Placental pericyte (primary cell): ENCODE measurements around the gene BPNT1. TPM values are rescaled to one million over a fixed set of nuclear protein-coding genes. Genes with fewer than 3 reads are reported as not detected.

ENCODE experiments used
- small RNA-seq: library from RNA; depleted of rRNA; stranded (forward); fragments of <200 nt; gene quantifications from one replicate; pipeline ENCODE3, GENCODE V24; 2012; ENCODE audit warnings: low replicate concordance
- total RNA-seq: library from RNA; depleted of rRNA; stranded (reverse); fragments of >200 nt; gene quantifications from 2 replicates; pipeline ENCODE4 v1.2.3, GENCODE V29; 2012

BPNT1 gene
- 19.5 and 31.5 TPM in 2 replicates for total RNA-seq

DNA sequence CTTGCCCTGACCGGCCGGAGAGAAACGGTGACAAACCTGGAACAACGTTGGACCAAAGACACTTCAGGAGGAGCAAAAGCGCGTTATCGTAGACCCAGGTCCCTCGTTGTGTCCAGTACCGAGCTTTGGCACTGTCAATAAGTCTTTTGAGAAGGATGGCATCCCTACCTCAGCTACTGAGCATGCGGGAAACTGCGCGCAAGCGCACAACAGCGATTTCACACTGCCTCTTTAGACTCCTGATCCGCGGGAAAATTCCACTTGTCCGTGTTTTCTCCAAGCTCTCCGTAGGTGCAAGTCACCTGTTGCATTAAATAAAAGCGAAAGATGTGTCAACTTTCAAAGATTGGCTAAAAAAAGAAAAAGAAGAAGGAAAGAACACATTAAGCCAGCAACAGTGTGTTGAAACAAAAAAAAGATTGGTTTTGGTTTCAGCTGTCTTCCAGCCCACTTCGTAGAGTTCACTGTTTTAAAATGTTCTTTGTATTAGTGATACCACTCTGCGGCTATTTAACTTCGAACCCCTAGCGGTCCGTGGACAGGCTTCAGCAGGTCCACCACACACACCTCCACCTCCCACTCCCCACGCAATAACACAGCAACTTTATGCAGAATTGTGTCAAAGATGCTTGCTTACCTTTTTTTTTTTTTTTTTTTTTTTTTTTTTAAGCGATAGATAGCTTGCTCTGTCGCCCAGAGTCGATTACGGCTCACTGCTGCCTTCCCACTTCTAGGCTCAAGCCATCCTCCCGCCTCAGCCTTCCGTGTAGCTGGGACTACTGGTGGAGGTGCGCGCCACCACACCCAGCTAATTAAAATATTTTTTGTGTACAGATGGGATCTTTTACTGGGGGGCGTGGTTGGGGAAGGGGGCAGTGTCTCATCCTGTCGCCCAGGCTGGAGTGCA lies at the start of gene BPNT1:
Gene BPNT1, minus strand, starts transcription at position 139 of the 907 bp plus-strand sequence. CDS start 9,942 bp downstream, outside the sequence.

GRCh38 chr1:220094016-220094911 lies 4.7 kb upstream of the BPNT1 start, which contains the start of gene IARS2:
Gene IARS2 (plus strand): TSS chr1:220094132. CDS start chr1:220094217, 85 bp downstream.

DNA sequence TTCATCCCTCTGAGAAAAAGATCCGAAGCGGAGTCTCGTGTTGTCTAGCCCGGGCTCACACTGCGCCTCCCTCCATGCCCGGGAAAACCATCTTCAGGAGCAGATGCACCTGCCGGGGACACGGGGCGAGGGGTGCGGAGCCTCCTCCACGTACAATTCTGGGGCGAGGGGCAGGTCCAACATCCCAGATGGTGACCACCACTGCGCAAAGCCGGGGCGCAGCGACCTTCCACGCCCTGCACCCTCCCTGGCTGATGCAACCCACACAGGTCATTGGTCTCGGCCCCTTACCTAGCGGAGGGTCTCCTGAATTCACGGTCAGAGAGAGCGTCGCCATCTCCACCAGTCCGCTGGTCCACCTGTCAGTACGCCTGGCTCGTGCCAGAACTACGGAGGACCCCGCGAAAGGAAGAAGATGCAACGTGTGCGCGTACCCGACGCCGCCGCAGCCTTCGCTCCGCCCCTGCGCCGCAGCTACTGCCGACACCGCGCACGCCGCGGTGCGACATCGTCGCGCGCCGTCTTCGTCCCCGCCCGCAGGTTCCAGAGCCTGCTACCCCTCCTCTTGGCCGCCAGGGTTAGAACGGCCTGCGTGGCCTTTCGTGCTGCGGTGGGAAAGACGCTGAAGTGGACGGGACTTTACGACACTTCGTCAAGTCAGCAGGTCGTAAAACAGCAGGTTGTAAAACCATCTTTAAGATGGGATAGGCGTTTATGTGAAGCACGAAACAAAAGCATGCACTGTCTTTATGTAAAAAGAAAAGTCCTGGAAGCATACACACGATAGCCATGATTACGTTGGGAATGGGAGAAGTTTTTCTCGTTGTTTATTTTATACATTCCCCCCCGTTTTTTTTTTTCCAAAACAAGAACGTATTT lies 43.3 kb downstream of the BPNT1 start, which contains the start of gene EPRS1:
Gene EPRS1, minus strand, starts transcription at position 454 of the 879 bp plus-strand sequence. Its CDS starts 117 bp downstream, at position 337.

Small RNA genes lying within 50 kb of the gene (small RNA-seq; reads per million reads assigned to genes)
- gene MIR194-1 (0.29 reads per million), gene MIR215 (2.1 reads per million, percentile 69 among the genes with 10 or more reads in this experiment)

Other genes starting within 250 kb of the BPNT1 start
- not detected in 2 replicates for gene SLC30A10, start 161.2 kb downstream of the BPNT1 start, total RNA-seq
- 164 and 176 TPM in 2 replicates for gene EPRS1, start 43.3 kb downstream of the BPNT1 start, total RNA-seq
- gene IARS2, start 4.3 kb upstream of the BPNT1 start, total RNA-seq = 62.4 and 76.9 TPM in 2 replicates
- gene RAB3GAP2, start 182.7 kb upstream of the BPNT1 start, total RNA-seq = 44.0 and 51.1 TPM in 2 replicates